Mucosa of stomach (tissue), 1 donor: ENCODE data around the gene ABCA4.
"Not testable (repeated sequence)": the region's sequence is repeated elsewhere in the genome, so short reads cannot be mapped to it uniquely, and the experiment has no call there.

Experiments used
- H3K27me3 ChIP-seq: one replicate; pipeline ENCODE4 v1.7.0; 2013; ENCODE audit warnings: mild to moderate bottlenecking, low read length; ENCODE audit not compliant: control insufficient read depth, insufficient read depth
- H3K36me3 ChIP-seq: one replicate; pipeline ENCODE4 v1.7.0; 2013; ENCODE audit warnings: low read length; ENCODE audit not compliant: control insufficient read depth, insufficient read depth
- H3K4me1 ChIP-seq: one replicate; pipeline ENCODE4 v1.7.0; 2013; ENCODE audit warnings: mild to moderate bottlenecking, low read length; ENCODE audit not compliant: control insufficient read depth, insufficient read depth
- H3K4me3 ChIP-seq: one replicate; pipeline ENCODE4 v1.7.0; 2013; ENCODE audit warnings: low read length
- H3K9ac ChIP-seq: one replicate; pipeline ENCODE4 v1.7.0; 2013; ENCODE audit warnings: mild to moderate bottlenecking, low read length, moderate library complexity
- H3K9me3 ChIP-seq: one replicate; pipeline ENCODE4 v1.7.0; 2013; ENCODE audit warnings: mild to moderate bottlenecking, low read length, moderate library complexity; ENCODE audit not compliant: control insufficient read depth
- donor health status: Pancreatic carcinoma.

Gene ABCA4

GRCh38 chr1:94120991-94121390 is at the start of gene ABCA4:
ABCA4 (minus strand) TSS chr1:94121148; CDS start chr1:94121045, 103 bp downstream.
- Histone ChIP-seq H3K4me3 (no peak within 1 kb of the TSS), H3K9ac (no peak within 1 kb of the TSS)

GRCh38 chr1:94169126-94169525 is 48.2 kb upstream of the ABCA4 start:
- H3K9ac ChIP-seq = no peak overlapping the region
- H3K36me3 ChIP-seq = no peaks in the 10 kb centered on the region
- no peak overlapping the region for H3K4me3 ChIP-seq
- H3K27me3 ChIP-seq = no peaks in the 10 kb centered on the region
- no peaks in the 10 kb centered on the region for H3K4me1 ChIP-seq
- no peaks in the 10 kb centered on the region for H3K9me3 ChIP-seq

More at GRCh38 chr1:94120991-94121390, at the start of gene ABCA4:
- H3K36me3 ChIP-seq = no peaks in the 10 kb centered on the region
- H3K9me3 ChIP-seq = no peaks in the 10 kb centered on the region
- peaks cover 3% of the 10 kb centered on the region for H3K27me3 ChIP-seq
- H3K4me1 ChIP-seq = no peaks in the 10 kb centered on the region

GRCh38 chr1:94165843-94166242 is 44.9 kb upstream of the ABCA4 start:
- Histone ChIP-seq H3K27me3 (no peaks in the 10 kb centered on the region), H3K36me3 (no peaks in the 10 kb centered on the region), H3K4me3 (no peak overlapping the region), H3K4me1 (no peaks in the 10 kb centered on the region), H3K9me3 (no peaks in the 10 kb centered on the region), H3K9ac (no peak overlapping the region)

- not testable (repeated sequence) for H3K9me3 ChIP-seq, H3K27me3 ChIP-seq, H3K4me3 ChIP-seq, H3K9ac ChIP-seq, H3K4me1 ChIP-seq, H3K36me3 ChIP-seq
Measured at GRCh38 chr1:94164885-94165284, 43.9 kb upstream of the ABCA4 start.

- not testable (repeated sequence) for H3K9ac ChIP-seq, H3K4me1 ChIP-seq, H3K36me3 ChIP-seq, H3K27me3 ChIP-seq, H3K4me3 ChIP-seq, H3K9me3 ChIP-seq
Measured at GRCh38 chr1:94164121-94164520, 43.2 kb upstream of the ABCA4 start.

GRCh38 chr1:94163249-94163648 is 42.3 kb upstream of the ABCA4 start:
- H3K4me3 ChIP-seq, H3K27me3 ChIP-seq, H3K36me3 ChIP-seq, H3K4me1 ChIP-seq, H3K9me3 ChIP-seq, H3K9ac ChIP-seq: not testable (repeated sequence)

- no peaks in the 10 kb centered on the region for H3K9me3 ChIP-seq
- H3K9ac ChIP-seq = no peak overlapping the region
- no peaks in the 10 kb centered on the region for H3K4me1 ChIP-seq
- H3K4me3 ChIP-seq = no peak overlapping the region
- H3K36me3 ChIP-seq = no peaks in the 10 kb centered on the region
- no peaks in the 10 kb centered on the region for H3K27me3 ChIP-seq
Measured at GRCh38 chr1:94160811-94161210, 39.9 kb upstream of the ABCA4 start.

- H3K36me3 ChIP-seq = no peaks in the 10 kb centered on the region
- H3K27me3 ChIP-seq = no peaks in the 10 kb centered on the region
- no peak overlapping the region for H3K4me3 ChIP-seq
- no peak overlapping the region for H3K9ac ChIP-seq
- no peaks in the 10 kb centered on the region for H3K9me3 ChIP-seq
- no peaks in the 10 kb centered on the region for H3K4me1 ChIP-seq
Measured at GRCh38 chr1:94156096-94156625, 35.2 kb upstream of the ABCA4 start.

- Histone ChIP-seq H3K4me1 (no peaks in the 10 kb centered on the region), H3K9me3 (no peaks in the 10 kb centered on the region), H3K36me3 (no peaks in the 10 kb centered on the region), H3K9ac (no peak overlapping the region), H3K4me3 (no peak overlapping the region), H3K27me3 (no peaks in the 10 kb centered on the region)
Measured at GRCh38 chr1:94154989-94155388, 34.0 kb upstream of the ABCA4 start.

GRCh38 chr1:94153133-94153532 is 32.2 kb upstream of the ABCA4 start:
- Histone ChIP-seq H3K9me3 (no peaks in the 10 kb centered on the region), H3K27me3 (no peaks in the 10 kb centered on the region), H3K36me3 (no peaks in the 10 kb centered on the region), H3K4me3 (no peak overlapping the region), H3K9ac (no peak overlapping the region), H3K4me1 (no peaks in the 10 kb centered on the region)

GRCh38 chr1:94149166-94149565 is 28.2 kb upstream of the ABCA4 start:
- not testable (repeated sequence) for H3K36me3 ChIP-seq, H3K9me3 ChIP-seq, H3K4me3 ChIP-seq, H3K9ac ChIP-seq, H3K27me3 ChIP-seq, H3K4me1 ChIP-seq

- Histone ChIP-seq H3K9me3 (no peaks in the 10 kb centered on the region), H3K36me3 (no peaks in the 10 kb centered on the region), H3K4me1 (no peaks in the 10 kb centered on the region), H3K27me3 (no peaks in the 10 kb centered on the region), H3K4me3 (no peak overlapping the region), H3K9ac (no peak overlapping the region)
Measured at GRCh38 chr1:94146273-94146672, 25.3 kb upstream of the ABCA4 start.

- Histone ChIP-seq H3K9ac (no peak overlapping the region), H3K36me3 (no peaks in the 10 kb centered on the region), H3K4me1 (no peaks in the 10 kb centered on the region), H3K27me3 (no peaks in the 10 kb centered on the region), H3K4me3 (no peak overlapping the region), H3K9me3 (no peaks in the 10 kb centered on the region)
Measured at GRCh38 chr1:94144836-94145235, 23.9 kb upstream of the ABCA4 start.
